HepG2 (cell line): ENCODE measurements around the gene FRMD8. TPM values are rescaled to one million over a fixed set of nuclear protein-coding genes. Genes with fewer than 3 reads are reported as not detected.

Source experiments
- ATF7 ChIP-seq, 2 experiments: fragments of 450-650 bp in 1 of 2; sonication (generic) in 1 of 2; formaldehyde crosslinking in 1 of 2; IDR thresholded peaks; 2 replicates each; pipeline versions ENCODE4 v1.4.0 to v1.6.1; 2016 to 2020; ENCODE audit warnings: antibody characterized with exemption in 1 of 2, mild to moderate bottlenecking in 1 of 2, missing genetic modification reagents in 1 of 2
- EEA1 ChIP-seq: sonication (generic); formaldehyde crosslinking; IDR thresholded peaks from 2 replicates; pipeline ENCODE4 v1.5.1; 2020; ENCODE audit warnings: mild to moderate bottlenecking, missing genetic modification reagents, borderline replicate concordance
- EP300 ChIP-seq, 3 experiments: sonication (generic) in 1 of 3; formaldehyde crosslinking in 1 of 3; IDR thresholded peaks; 2 replicates each; pipeline versions ENCODE4 v1.5.1 to v1.6.1; 2011 to 2020; ENCODE audit warnings: low read depth in 2 of 3, low read length in 2 of 3, borderline replicate concordance in 1 of 3, improper control_type of control experiment in 1 of 3, mild to moderate bottlenecking in 1 of 3, missing genetic modification reagents in 1 of 3, moderate library complexity in 1 of 3
- EZH2 ChIP-seq: conservative IDR thresholded peaks from 2 replicates; pipeline ENCODE4 v1.6.1; 2012; ENCODE audit warnings: mild to moderate bottlenecking, low read depth, low read length, moderate library complexity
- HIVEP1 ChIP-seq: sonication (generic); formaldehyde crosslinking; IDR thresholded peaks from 2 replicates; pipeline ENCODE4 v1.4.0; 2020; ENCODE audit warnings: mild to moderate bottlenecking, missing genetic modification reagents
- HOXA7 ChIP-seq: sonication (generic); formaldehyde crosslinking; IDR thresholded peaks from 2 replicates; pipeline ENCODE4 v1.8.1; 2022; ENCODE audit warnings: mild to moderate bottlenecking, missing genetic modification reagents, moderate library complexity
- KLF11 ChIP-seq: IDR thresholded peaks from 2 replicates; pipeline ENCODE4 v1.6.1; 2016; ENCODE audit warnings: missing compliant biosample characterization
- RBM22 ChIP-seq: fragments of 200-400 bp; formaldehyde crosslinking; optimal IDR thresholded peaks from 2 replicates; pipeline ENCODE3; 2017; ENCODE audit warnings: mild to moderate bottlenecking, low read length, moderate library complexity
- ZBTB40 ChIP-seq, 2 experiments: fragments of 450-650 bp in 1 of 2; sonication (generic) in 1 of 2; formaldehyde crosslinking in 1 of 2; IDR thresholded peaks; 2 replicates each; pipeline versions ENCODE4 v1.6.1 to v1.8.0; 2016 to 2022; ENCODE audit warnings: antibody characterized with exemption in 1 of 2, mild to moderate bottlenecking in 1 of 2, missing genetic modification reagents in 1 of 2
- ZNF30 ChIP-seq: sonication (generic); formaldehyde crosslinking; IDR thresholded peaks from 2 replicates; pipeline ENCODE4 v1.5.0; 2020; ENCODE audit warnings: mild to moderate bottlenecking, missing genetic modification reagents
- ZNF569 ChIP-seq: sonication (generic); formaldehyde crosslinking; IDR thresholded peaks from 2 replicates; pipeline ENCODE4 v1.5.0; 2020; ENCODE audit warnings: mild to moderate bottlenecking, missing genetic modification reagents, moderate library complexity, borderline replicate concordance
- ZNF784 ChIP-seq: sonication (generic); formaldehyde crosslinking; IDR thresholded peaks from 2 replicates; pipeline ENCODE4 v1.5.1; 2020; ENCODE audit warnings: missing genetic modification reagents, mild to moderate bottlenecking, borderline replicate concordance
- polyA plus RNA-seq, 8 experiments: library from polyadenylated mRNA; depleted of rRNA in 3 of 8; stranded (reverse) in 7 of 8; unstranded in 1 of 8; fragments of >200 nt; fragmentation: Illumina TruSeq in 4 of 8; extraction: Trizol in 4 of 8; gene quantifications; 2 replicates each; pipeline versions ENCODE4 v1.2.1 to v1.2.3, GENCODE V29; 2011 to 2016; ENCODE audit warnings: low read depth in 4 of 8, missing spikeins in 1 of 8, mixed read lengths in 1 of 8; ENCODE audit not compliant: insufficient read depth in 1 of 8
- total RNA-seq, 5 experiments: library from RNA; depleted of rRNA; stranded (reverse); fragments of >200 nt; fragmentation: Illumina TruSeq; extraction: Trizol; gene quantifications; 2 replicates each; pipeline ENCODE4 v1.2.3, GENCODE V29; 2016; ENCODE audit warnings: low read depth in 1 of 5
- TF ChIP-seq, protein P1 (sequence below): sonication (generic); formaldehyde crosslinking; IDR thresholded peaks from 2 replicates; pipeline ENCODE4 v1.5.0; 2020; ENCODE audit warnings: missing genetic modification reagents, mild to moderate bottlenecking, borderline replicate concordance
- TF ChIP-seq, protein P2 (sequence below): sonication (generic); formaldehyde crosslinking; IDR thresholded peaks from 2 replicates; pipeline ENCODE4 v1.4.0; 2020; ENCODE audit warnings: missing genetic modification reagents

Gene FRMD8
- total and polyA plus RNA-seq, 2 of the 13 experiments (the other 11 are each of a cell fraction or from before 2014, with no cell fraction given) = 5.8 to 20.6 TPM

GRCh38 chr11:65422633-65423515, 36.4 kb downstream of the FRMD8 start, which contains the start of gene NEAT1 (continued):
- peak; percentile 73 to 92 for TF ChIP-seq EP300 (IDR thresholded peaks at IDR 0.05; ENCODE audit: low read depth in 2 of 2, low read length in 2 of 2)
- peak; percentile 87 for TF ChIP-seq EP300 (CRISPR knock-in tag; IDR thresholded peaks at IDR 0.05; ENCODE audit: borderline replicate concordance)
- TF ChIP-seq ZNF30 (CRISPR knock-in tag) = 0 out of 2 replicates have a peak, but pooled peaks have one; percentile 79
- TF ChIP-seq EZH2 = no peak
- TF ChIP-seq, protein P1, sequence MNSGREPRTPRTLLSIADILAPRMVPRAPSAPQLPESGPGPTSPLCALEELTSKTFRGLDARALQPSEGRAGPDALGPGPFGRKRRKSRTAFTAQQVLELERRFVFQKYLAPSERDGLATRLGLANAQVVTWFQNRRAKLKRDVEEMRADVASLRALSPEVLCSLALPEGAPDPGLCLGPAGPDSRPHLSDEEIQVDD = no peak; the same call in 1 of the 2 replicates
- TF ChIP-seq ZNF784 (CRISPR knock-in tag) = peak; percentile 67; the same call in 1 of the 2 replicates
- peak; percentile 95 for TF ChIP-seq RBM22
- no peak for TF ChIP-seq HOXA7 (CRISPR knock-in tag)
- TF ChIP-seq, protein P2, sequence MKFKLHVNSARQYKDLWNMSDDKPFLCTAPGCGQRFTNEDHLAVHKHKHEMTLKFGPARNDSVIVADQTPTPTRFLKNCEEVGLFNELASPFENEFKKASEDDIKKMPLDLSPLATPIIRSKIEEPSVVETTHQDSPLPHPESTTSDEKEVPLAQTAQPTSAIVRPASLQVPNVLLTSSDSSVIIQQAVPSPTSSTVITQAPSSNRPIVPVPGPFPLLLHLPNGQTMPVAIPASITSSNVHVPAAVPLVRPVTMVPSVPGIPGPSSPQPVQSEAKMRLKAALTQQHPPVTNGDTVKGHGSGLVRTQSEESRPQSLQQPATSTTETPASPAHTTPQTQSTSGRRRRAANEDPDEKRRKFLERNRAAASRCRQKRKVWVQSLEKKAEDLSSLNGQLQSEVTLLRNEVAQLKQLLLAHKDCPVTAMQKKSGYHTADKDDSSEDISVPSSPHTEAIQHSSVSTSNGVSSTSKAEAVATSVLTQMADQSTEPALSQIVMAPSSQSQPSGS (CRISPR knock-in tag) = no peak
- TF ChIP-seq ZNF569 (CRISPR knock-in tag) = no peak
- peak; percentile 45; the same call in 1 of the 2 replicates for TF ChIP-seq HIVEP1 (CRISPR knock-in tag)
- peak; percentile 88; the same call in 1 of the 2 replicates for TF ChIP-seq KLF11 (CRISPR knock-in tag)
- no peak for TF ChIP-seq ZBTB40 (IDR thresholded peaks at IDR 0.05)
- no peak for TF ChIP-seq ZBTB40 (CRISPR knock-in tag; IDR thresholded peaks at IDR 0.05)
- TF ChIP-seq ATF7 (IDR thresholded peaks at IDR 0.05) = no peak
- TF ChIP-seq ATF7 (CRISPR knock-in tag; IDR thresholded peaks at IDR 0.05) = no peak; the same call in 1 of the 2 replicates
- TF ChIP-seq EEA1 (CRISPR knock-in tag) = no peak; the same call in 1 of the 2 replicates
